Stimulated activated CD8-positive, alpha-beta memory T cell treated with anti-CD3 and anti-CD28 coated beads, Interleukin-4, amount 100 ng/mL, for 4 hours (primary cell): ENCODE measurements around the gene THEM4.
A peak's percentile ranks its signal among the peaks of the same experiment; 100 is the strongest.
"Not testable (repeated sequence)": the region's sequence is repeated elsewhere in the genome, so short reads cannot be mapped to it uniquely, and the experiment has no call there.

Source experiments
- DNase-seq, 2 donors: peaks; one replicate each; pipeline ENCODE4 v3.0.0-alpha.2; 2020; ENCODE audit warnings: low read depth in 2 of 2, low spot score in 1 of 2

THEM4 gene

DNA sequence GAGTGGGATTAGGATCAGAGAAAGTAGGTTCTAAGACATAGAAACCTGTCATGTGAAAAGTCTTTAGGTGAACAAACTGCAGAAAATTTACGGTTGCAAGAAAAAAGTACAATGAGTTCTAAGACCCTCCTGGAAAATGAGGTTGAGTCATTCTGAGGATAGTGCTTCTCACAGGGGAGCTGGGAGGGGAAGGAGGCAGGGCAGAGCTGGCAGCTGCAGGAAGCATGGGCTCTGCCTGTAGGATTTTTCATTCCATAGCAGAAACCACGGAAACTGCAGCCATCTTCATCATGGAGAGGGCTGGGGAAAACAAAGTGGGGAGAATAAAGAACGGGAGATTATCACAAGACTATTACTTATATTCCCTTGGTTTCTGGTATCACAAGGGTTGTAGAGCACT, 25.8 kb upstream of the THEM4 start:
- no peak for DNase-seq

DNA sequence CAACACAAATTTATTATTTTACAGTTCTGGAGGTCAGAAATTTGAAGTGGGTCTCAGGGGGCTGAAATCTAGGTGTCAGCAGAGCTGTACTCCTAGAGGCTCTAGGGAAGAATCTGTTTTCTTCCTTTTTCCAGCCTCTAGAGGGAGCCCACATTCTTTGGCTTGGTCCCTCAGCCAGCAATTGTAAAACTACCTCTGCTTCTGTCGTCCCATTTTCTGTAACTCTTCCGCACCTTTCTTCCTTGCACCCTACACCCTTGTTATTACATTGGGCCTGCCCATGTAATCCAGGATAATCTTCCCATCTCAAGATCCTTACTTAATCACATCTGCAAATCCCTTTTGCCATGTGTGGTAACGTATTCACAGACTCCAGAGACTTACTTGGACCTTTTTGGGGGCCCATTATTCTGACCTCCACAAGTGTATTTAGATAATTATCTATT, 24.8 kb upstream of the THEM4 start:
- peak in 1 of 2 donors; percentile 9 for DNase-seq

DNA sequence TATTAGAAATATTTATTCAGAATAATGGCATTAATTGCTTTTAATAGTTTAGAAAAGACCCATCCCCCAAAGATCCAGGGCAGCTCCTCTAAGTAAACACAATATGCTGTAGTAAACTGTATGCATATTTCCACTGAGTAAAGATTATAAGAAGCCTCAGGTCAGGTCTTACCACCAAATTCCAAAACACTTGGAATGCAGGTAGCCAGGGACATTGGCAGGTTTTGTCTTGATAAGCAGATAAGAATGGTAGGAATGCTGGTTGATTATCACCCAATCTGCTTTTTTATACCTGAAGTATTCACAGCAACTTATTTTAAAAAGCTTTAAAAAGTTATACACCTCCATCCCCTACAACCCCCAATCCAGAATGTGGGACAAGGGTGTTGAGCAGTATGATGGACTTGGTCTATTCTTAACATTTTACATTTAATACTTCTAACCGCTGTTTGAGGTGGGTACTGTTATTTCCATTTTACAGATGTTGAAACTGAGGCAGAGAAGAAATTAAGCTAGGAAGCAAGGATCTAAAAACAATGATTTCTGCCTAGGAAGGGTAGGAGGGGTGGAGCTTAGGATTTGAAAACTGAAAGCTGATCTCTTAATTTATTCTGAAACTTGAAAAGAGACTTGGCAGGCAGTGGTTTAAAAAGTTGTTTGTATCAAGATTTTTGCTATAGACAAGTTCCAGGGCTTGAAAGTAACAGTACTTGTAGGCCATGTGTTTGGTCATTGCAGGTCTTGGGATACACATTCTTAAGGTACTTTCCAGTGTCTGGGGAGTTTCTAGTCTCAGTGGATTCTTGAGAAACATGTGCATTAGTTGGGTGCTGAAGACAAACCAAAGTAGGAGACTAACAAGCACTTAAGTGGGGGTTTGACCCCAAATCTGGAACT, 15.6 kb upstream of the THEM4 start:
- DNase-seq, result no peak

DNA sequence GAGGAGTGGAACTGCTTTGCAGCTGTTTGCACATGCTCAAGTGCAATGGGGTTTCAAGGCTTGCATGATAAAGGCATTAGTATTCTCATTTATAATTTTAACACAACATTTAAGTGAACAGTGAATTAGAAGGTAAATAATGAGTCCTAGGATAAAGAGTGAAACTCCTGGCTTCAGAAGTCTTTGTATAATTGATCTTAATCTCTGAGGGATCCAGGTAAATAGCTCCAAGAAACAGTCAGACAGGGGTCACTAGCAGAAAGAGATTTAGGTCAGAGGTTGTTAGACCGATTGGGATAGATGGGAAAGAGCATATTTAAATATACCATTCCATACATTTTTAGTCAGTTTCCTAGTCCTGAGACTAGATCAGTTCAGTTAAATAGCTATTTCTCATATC, 14.1 kb upstream of the THEM4 start:
- no peak for DNase-seq

DNA sequence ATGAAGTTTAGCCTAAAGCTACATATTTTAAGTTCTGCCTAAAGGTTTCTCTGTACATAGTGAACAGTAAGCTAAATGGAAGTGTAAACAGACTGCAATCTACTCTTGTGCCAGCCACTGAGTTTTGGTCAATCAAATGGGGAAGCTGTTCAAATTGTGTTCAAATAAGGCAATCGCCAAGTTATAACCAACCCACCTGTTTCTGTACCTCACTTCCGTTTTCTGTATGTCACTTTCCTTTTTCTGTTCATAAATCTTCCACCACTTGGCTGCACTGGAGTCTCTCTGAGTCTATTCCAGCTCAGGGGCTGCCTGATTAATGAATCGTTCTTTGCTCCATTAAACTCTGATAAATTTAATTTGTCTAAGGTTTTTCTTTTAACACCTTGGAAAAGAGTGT, 10.8 kb upstream of the THEM4 start:
- DNase-seq, result no peak

GRCh38 chr1:151918819-151919610, 9.7 kb upstream of the THEM4 start:
- DNase-seq, result no peak

DNA sequence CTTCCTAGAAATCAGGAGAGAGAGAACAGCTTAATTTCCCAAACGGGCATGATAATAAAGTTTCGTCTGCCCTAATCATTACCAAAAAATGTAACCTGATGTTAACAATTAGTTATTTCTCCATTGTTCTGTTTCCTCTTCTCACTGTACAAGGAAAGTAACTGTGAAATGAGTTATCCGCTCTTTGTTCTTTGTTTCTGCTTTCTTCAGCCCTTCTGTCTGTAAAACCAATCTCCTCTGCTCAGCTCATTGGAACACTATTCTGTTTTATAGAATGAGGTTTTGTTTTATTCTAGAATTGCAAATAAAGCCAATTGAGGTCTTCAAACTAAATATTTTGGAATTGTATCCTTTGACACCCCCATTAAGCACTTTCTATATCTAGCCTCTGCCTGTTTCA, 8.8 kb upstream of the THEM4 start:
- no peak for DNase-seq

DNA sequence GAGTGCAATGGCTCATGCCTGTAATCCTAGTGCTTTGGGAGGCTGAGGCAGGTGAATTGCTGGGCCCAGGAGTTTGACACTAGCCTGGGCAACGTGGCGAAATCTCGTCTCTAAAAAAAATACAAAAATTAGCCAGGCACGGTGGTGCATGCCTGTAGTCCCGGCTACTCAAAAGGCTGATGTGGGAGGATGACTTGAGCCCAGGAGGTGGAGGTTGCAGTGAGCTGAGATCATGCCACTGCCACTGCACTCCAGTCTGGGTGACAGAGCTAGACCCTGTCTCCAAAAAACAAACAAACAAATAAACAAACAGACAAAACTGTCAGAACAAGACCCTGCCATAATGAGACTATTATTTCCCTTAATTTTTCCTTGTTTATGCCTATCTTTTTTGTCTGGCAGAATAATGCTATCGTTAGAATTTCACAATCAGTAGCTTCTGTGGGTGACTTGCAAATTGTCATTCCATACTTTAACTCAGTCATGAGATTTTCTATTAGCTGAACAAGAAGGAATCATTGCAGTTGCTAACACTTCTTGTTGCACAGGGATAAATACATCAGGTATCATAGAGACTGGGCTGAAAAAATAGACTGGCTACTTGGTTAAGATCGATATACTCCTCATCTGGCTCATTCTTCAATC, 7.5 kb upstream of the THEM4 start:
- DNase-seq, result no peak

GRCh38 chr1:151915061-151915686, 5.9 kb upstream of the THEM4 start:
- DNase-seq, result no peak

GRCh38 chr1:151914076-151914475, 4.8 kb upstream of the THEM4 start:
- DNase-seq, result no peak

- DNase-seq, result no peak
These were observed 3.7 kb upstream of the THEM4 start for GRCh38 chr1:151912973-151913372.

DNA sequence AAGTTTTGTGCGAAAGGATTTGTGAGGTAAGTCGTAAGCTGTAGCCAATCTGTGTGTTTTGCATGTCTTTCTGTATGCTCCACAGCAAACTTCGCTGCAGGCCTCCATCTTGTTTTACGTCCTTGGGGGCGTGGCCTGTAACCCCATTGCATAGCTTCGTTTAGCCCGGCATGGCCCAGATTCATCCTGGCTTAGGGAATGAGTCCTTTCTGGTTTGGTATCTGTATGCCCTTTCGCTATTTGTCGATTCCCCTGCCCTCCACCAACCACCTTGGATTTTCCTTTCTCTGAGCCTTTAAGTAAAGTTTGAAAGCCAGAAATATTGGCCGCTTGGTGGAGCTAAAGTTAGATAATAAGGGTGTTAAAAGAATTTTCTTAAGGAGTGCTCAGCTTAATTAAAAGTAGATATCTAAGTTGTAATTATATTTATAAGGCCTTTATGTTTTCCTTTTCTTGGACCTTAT, 1.1 kb downstream of the THEM4 start:
- no peak for DNase-seq

GRCh38 chr1:151907363-151908139, 1.8 kb downstream of the THEM4 start:
- DNase-seq, result no peak

- DNase-seq, result not testable (repeated sequence)
These were observed 3.0 kb downstream of the THEM4 start for GRCh38 chr1:151906324-151906645.

DNA sequence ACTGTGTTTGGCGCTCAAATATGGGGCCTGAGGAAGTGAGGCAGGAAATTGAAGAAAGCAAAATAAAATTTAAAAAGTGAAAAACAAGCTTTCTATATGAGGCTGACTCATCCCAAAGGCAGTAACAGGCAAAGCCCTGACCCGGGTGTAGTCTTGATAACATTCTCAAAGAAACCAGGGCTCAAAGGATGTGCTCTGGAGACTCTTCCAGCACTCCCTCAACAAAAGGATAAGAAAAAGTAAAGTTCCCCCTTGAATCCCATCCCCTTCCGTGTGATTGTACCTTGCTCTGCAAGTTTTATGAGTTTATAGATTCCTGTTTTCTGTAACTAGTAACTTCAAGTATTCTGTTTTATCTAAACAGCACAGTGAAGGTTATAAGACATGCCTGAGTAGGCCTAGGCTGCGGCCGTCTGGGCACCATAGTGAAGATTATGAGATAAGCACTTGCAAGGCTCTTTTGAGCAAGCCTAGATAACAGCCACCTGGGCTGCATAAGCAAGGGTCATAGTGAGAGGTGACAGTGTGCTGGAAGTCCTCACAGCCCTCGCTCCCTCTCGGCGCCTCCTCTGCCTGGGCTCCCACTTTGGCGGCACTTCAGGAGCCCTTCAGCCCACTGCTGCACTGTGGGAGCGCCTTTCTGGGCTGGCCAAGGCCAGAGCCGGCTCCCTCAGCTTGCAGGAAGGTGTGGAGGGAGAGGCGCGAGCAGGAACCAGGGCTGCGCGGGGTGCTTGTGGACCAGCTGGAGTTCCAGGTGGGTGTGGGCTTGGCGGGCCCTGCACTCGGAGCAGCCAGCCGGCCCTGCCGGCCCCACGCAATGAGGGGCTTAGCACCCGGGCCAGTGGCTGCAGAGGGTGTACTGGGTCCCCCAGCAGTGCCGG, 3.6 kb downstream of the THEM4 start:
- not testable (repeated sequence) for DNase-seq

- DNase-seq, result peak in 1 of 2 donors; percentile 12
These were observed 4.3 kb downstream of the THEM4 start for GRCh38 chr1:151905070-151905442.

- no peak for DNase-seq
These were observed 6.5 kb downstream of the THEM4 start for GRCh38 chr1:151902858-151903257.

- not testable (repeated sequence) for DNase-seq
These were observed 8.5 kb downstream of the THEM4 start for GRCh38 chr1:151900804-151901203.

DNA sequence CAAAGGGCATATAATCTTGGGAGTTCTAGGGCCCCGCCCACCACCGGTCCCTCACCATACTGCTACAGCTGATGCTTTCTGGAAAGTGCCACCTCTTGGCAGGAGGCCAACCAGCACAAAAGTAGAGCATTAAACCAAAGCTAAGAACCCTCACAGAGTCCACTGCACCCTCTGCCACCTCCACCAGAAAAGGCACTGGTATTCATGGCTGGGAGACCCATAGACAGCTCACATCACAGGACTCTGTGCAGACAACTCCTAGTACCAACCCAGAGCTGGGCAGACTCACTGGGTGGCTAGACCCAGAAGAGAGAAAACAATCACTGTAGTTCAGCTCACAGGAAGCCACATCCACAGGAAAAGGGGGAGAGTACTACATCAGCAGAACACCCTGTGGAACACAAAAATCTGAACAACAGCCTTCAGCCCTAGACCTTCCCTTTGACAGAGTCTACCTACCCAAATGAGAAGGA, 10.8 kb downstream of the THEM4 start:
- DNase-seq, result no peak
